ENCODE results near the gene SEC16A. TPM values are rescaled to one million over a fixed set of nuclear protein-coding genes. Genes with fewer than 3 reads are reported as not detected.
A peak's percentile ranks its signal among the peaks of the same experiment; 100 is the strongest.

Gene SEC16A
- total RNA-seq, 4 donors from 2014 or later = 58.0 to 89.3 (median 75.0) TPM

DNA sequence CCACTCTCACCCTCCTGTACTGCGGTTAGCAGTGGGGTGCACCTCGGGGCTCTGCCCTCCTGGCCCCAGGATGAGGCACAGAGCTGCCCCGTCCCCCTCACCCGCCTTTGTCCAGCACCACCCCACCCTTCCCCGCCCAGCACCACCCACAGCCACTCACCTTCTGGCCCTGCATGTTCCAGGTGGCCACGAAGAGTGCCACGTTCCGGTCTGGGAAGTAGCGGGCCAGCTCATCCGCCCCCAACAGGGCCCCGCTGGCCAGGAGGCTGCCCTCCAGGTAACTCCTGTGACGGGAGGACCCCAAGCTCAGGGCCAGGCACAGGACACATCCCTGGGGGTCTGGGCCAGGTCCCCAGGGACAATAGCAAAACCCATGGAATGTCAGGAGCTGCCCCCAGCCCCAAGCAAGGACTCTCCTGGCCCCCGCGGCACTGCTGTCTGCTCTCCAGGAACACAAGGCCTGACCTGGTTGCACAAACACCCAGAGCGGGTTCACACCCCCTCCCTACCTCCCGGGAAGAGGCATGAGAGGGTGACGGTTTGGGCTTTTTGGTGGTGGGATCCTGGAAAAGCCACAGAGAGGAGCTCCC is 48.2 kb downstream of the SEC16A start:
- Histone ChIP-seq H3K4me3 (no peak overlapping the region), H3K9me3 (no peaks in the 10 kb centered on the region), H3K27me3 (no peaks in the 10 kb centered on the region), H3K36me3 (peaks cover 35% of the 10 kb centered on the region), H3K27ac (no peak overlapping the region), H3K4me1 (peaks cover 26% of the 10 kb centered on the region)
- 95% methylated on average over 8 of the region's 17 CpGs for WGBS
- no peak for TF ChIP-seq EP300 (IDR thresholded peaks at IDR 0.05)
- TF ChIP-seq POLR2AphosphoS5 (IDR thresholded peaks at IDR 0.05) = no peak
- TF ChIP-seq CTCF (IDR thresholded peaks at IDR 0.05) = no peak
- no peak for TF ChIP-seq POLR2A (IDR thresholded peaks at IDR 0.05)
- DNase-seq (ENCODE audit: low spot score in 2 of 2) = no peak

DNA sequence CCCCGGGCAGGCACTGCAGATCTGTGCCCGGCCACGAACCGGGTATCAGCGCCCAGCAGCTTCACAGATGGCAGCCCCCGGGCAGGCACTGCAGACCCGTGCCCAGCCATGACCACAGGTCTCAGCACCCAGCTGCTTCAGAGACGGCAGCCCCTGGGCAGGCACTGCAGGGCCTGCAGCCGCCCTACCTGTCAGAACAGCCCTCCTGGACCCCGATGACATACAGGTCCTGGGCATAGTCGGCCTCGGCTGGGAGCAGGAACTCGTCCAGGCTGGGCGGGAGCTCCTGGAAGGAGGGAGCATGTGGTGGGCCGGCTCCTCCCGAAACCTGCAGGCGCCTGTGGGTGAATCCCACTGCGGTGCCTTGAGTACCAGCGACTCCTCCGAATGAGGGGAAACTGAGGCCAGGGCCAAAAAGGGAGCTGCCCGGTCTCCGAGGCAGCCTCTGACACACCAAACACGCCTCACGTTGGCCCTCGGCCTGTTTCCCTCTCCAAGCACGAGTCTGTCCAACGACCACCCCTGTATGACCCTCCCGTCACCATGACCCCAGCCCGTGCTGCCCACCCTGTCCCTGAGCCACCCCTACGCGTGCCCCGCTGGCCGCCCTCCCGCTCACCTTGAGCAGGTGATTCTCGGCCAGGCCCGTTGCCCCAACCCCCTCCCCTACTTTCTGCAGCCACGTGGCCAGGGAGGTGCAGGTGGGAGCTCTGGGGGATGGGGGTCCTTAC is 48.8 kb downstream of the SEC16A start:
- no peak overlapping the region for H3K27ac ChIP-seq
- H3K36me3 ChIP-seq = peaks cover 41% of the 10 kb centered on the region
- WGBS = 94% methylated on average over 25 of the region's 37 CpGs
- DNase-seq (ENCODE audit: low spot score in 2 of 2) = no peak
- no peaks in the 10 kb centered on the region for H3K27me3 ChIP-seq
- no peak overlapping the region for H3K4me3 ChIP-seq
- H3K9me3 ChIP-seq = no peaks in the 10 kb centered on the region
- TF ChIP-seq CTCF (IDR thresholded peaks at IDR 0.05) (no peak), POLR2A (IDR thresholded peaks at IDR 0.05) (no peak), POLR2AphosphoS5 (IDR thresholded peaks at IDR 0.05) (no peak), EP300 (IDR thresholded peaks at IDR 0.05) (no peak)
- H3K4me1 ChIP-seq = peaks cover 26% of the 10 kb centered on the region

GRCh38 chr9:136433043-136433715 is 49.7 kb downstream of the SEC16A start:
- H3K27me3 ChIP-seq = no peaks in the 10 kb centered on the region
- peaks cover 48% of the 10 kb centered on the region for H3K36me3 ChIP-seq
- no peak overlapping the region for H3K27ac ChIP-seq
- TF ChIP-seq POLR2A (IDR thresholded peaks at IDR 0.05) (no peak), CTCF (IDR thresholded peaks at IDR 0.05) (no peak), EP300 (IDR thresholded peaks at IDR 0.05) (no peak), POLR2AphosphoS5 (IDR thresholded peaks at IDR 0.05) (no peak)
- no peak for DNase-seq (ENCODE audit: low spot score in 2 of 2)
- H3K4me3 ChIP-seq = no peak overlapping the region
- H3K9me3 ChIP-seq = no peaks in the 10 kb centered on the region
- WGBS = 91% methylated on average over 7 of the region's 36 CpGs
- peaks cover 19% of the 10 kb centered on the region for H3K4me1 ChIP-seq

- TF ChIP-seq CTCF (IDR thresholded peaks at IDR 0.05) (no peak), EP300 (IDR thresholded peaks at IDR 0.05) (no peak), POLR2A (IDR thresholded peaks at IDR 0.05) (no peak), POLR2AphosphoS5 (IDR thresholded peaks at IDR 0.05) (no peak)
- no peaks in the 10 kb centered on the region for H3K27me3 ChIP-seq
- H3K4me3 ChIP-seq = no peak overlapping the region
- peaks cover 13% of the 10 kb centered on the region for H3K4me1 ChIP-seq
- no peak overlapping the region for H3K27ac ChIP-seq
- peaks cover 48% of the 10 kb centered on the region for H3K36me3 ChIP-seq
- no peak for DNase-seq (ENCODE audit: low spot score in 2 of 2)
- no peaks in the 10 kb centered on the region for H3K9me3 ChIP-seq
- WGBS = 98% methylated on average over 8 of the region's 26 CpGs
Observed at GRCh38 chr9:136432591-136432990, 50.2 kb downstream of the SEC16A start.

- peaks cover 6% of the 10 kb centered on the region for H3K4me1 ChIP-seq
- TF ChIP-seq POLR2A (IDR thresholded peaks at IDR 0.05) (no peak), CTCF (IDR thresholded peaks at IDR 0.05) (no peak), EP300 (IDR thresholded peaks at IDR 0.05) (no peak), POLR2AphosphoS5 (IDR thresholded peaks at IDR 0.05) (no peak)
- DNase-seq (ENCODE audit: low spot score in 2 of 2) = peak in 1 of 2 donors; percentile 63
- no peak overlapping the region for H3K27ac ChIP-seq
- H3K27me3 ChIP-seq = no peaks in the 10 kb centered on the region
- no peaks in the 10 kb centered on the region for H3K9me3 ChIP-seq
- 91% methylated on average over 6 of the region's 36 CpGs for WGBS
- H3K4me3 ChIP-seq = no peak overlapping the region
- peaks cover 48% of the 10 kb centered on the region for H3K36me3 ChIP-seq
Observed at GRCh38 chr9:136431782-136432350, 51.0 kb downstream of the SEC16A start.

All from suprapubic skin (tissue), 4 donors.